ENCODE results near the gene FANCC. TPM values are rescaled to one million over a fixed set of nuclear protein-coding genes. Genes with fewer than 3 reads are reported as not detected.
A peak's percentile ranks its signal among the peaks of the same experiment; 100 is the strongest.

FANCC gene
- total RNA-seq, 1 donor, result 5.4 TPM

- TF ChIP-seq, protein P1, sequence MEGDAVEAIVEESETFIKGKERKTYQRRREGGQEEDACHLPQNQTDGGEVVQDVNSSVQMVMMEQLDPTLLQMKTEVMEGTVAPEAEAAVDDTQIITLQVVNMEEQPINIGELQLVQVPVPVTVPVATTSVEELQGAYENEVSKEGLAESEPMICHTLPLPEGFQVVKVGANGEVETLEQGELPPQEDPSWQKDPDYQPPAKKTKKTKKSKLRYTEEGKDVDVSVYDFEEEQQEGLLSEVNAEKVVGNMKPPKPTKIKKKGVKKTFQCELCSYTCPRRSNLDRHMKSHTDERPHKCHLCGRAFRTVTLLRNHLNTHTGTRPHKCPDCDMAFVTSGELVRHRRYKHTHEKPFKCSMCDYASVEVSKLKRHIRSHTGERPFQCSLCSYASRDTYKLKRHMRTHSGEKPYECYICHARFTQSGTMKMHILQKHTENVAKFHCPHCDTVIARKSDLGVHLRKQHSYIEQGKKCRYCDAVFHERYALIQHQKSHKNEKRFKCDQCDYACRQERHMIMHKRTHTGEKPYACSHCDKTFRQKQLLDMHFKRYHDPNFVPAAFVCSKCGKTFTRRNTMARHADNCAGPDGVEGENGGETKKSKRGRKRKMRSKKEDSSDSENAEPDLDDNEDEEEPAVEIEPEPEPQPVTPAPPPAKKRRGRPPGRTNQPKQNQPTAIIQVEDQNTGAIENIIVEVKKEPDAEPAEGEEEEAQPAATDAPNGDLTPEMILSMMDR (IDR thresholded peaks at IDR 0.05; ENCODE audit: extremely low read depth, low read depth, low read length), result no peak
- DNase-seq (ENCODE audit: insufficient read length, low spot score, missing footprints), result peak; percentile 27
- Histone ChIP-seq H3K4me2 (ENCODE audit: insufficient read depth, low read length) (no peak overlapping the region), H3K36me3 (ENCODE audit: insufficient read depth, low read length) (peaks cover 7% of the 10 kb centered on the region), H2AFZ (ENCODE audit: low read length) (no peak overlapping the region), H3K27me3 (ENCODE audit: insufficient read depth, low read length) (no peaks in the 10 kb centered on the region), H3K79me2 (ENCODE audit: insufficient read depth, low read length) (peaks cover 20% of the 10 kb centered on the region), H4K20me1 (ENCODE audit: insufficient read depth, low read length) (no peaks in the 10 kb centered on the region), H3K4me1 (ENCODE audit: insufficient read depth, low read length) (peaks cover 40% of the 10 kb centered on the region), H3K9me3 (ENCODE audit: low read depth, low read length) (no peaks in the 10 kb centered on the region), H3K27ac (ENCODE audit: low read depth, low read length) (no peak overlapping the region), H3K4me3 (ENCODE audit: insufficient read depth, low read length) (no peak overlapping the region)
These were observed 221.1 kb downstream of the FANCC start for GRCh38 chr9:95096381-95096780.

- no peak overlapping the region for H3K4me3 ChIP-seq (ENCODE audit: insufficient read depth, low read length)
- H3K79me2 ChIP-seq (ENCODE audit: insufficient read depth, low read length), result peaks cover 20% of the 10 kb centered on the region
- H3K9me3 ChIP-seq (ENCODE audit: low read depth, low read length), result no peaks in the 10 kb centered on the region
- no peak overlapping the region for H2AFZ ChIP-seq (ENCODE audit: low read length)
- peaks cover 7% of the 10 kb centered on the region for H3K36me3 ChIP-seq (ENCODE audit: insufficient read depth, low read length)
- DNase-seq (ENCODE audit: insufficient read length, low spot score, missing footprints), result peak; percentile 67
- no peak overlapping the region for H3K27ac ChIP-seq (ENCODE audit: low read depth, low read length)
- H3K4me2 ChIP-seq (ENCODE audit: insufficient read depth, low read length), result no peak overlapping the region
- H3K4me1 ChIP-seq (ENCODE audit: insufficient read depth, low read length), result peaks cover 42% of the 10 kb centered on the region
- H3K27me3 ChIP-seq (ENCODE audit: insufficient read depth, low read length), result no peaks in the 10 kb centered on the region
- TF ChIP-seq, protein P1 (IDR thresholded peaks at IDR 0.05; ENCODE audit: extremely low read depth, low read depth, low read length), result no peak
- no peaks in the 10 kb centered on the region for H4K20me1 ChIP-seq (ENCODE audit: insufficient read depth, low read length)
These were observed 221.7 kb downstream of the FANCC start for GRCh38 chr9:95095641-95096355.

DNA sequence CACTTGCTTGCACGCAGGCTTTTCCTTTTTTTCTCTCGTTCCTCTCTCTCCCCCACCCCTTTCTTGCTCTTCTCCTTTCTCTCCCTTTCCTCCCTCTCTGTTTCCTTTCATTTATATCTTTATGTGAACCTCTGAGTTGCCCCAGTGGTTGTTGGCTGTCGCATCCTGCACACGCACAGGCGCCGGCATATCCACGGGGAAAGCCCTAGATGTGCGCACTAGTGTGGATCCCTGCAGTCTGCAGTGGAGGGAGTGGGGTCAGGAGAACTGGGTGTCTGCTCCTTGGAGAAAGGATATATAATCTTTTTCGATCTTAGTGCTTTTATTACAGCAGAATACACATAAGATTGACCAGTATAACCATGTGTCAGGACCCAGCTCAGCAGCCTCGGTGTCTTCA lies 223.5 kb downstream of the FANCC start:
- Histone ChIP-seq H2AFZ (ENCODE audit: low read length) (no peak overlapping the region), H3K79me2 (ENCODE audit: insufficient read depth, low read length) (peaks cover 27% of the 10 kb centered on the region), H3K4me1 (ENCODE audit: insufficient read depth, low read length) (peaks cover 49% of the 10 kb centered on the region), H3K27me3 (ENCODE audit: insufficient read depth, low read length) (no peaks in the 10 kb centered on the region), H3K9me3 (ENCODE audit: low read depth, low read length) (no peaks in the 10 kb centered on the region), H3K27ac (ENCODE audit: low read depth, low read length) (no peak overlapping the region), H4K20me1 (ENCODE audit: insufficient read depth, low read length) (no peaks in the 10 kb centered on the region), H3K36me3 (ENCODE audit: insufficient read depth, low read length) (peaks cover 20% of the 10 kb centered on the region), H3K4me3 (ENCODE audit: insufficient read depth, low read length) (no peak overlapping the region), H3K4me2 (ENCODE audit: insufficient read depth, low read length) (no peak overlapping the region)
- TF ChIP-seq, protein P1 (IDR thresholded peaks at IDR 0.05; ENCODE audit: extremely low read depth, low read depth, low read length), result no peak
- DNase-seq (ENCODE audit: insufficient read length, low spot score, missing footprints), result no peak

DNA sequence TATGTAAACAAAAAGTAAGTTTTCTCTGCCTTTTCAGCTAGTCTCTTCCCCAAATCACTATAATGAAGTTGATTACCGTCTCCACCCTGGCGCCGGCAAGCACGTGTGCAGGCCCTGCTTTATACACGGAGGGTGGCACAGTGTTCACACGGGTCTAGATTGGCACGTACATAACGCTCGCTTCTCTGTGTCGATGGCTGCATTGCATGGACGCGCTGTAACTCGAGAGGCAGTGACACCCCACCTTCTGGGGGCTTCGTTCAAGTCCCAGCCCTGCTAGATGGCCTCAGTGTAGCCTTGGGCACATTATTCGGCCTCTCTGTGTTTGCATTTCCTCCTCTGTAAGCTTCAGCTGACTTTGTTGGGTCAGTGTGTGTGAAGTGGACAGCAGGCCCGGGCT lies 223.9 kb downstream of the FANCC start:
- Histone ChIP-seq H3K27me3 (ENCODE audit: insufficient read depth, low read length) (no peaks in the 10 kb centered on the region), H3K27ac (ENCODE audit: low read depth, low read length) (peak overlapping the region; percentile 97), H2AFZ (ENCODE audit: low read length) (no peak overlapping the region), H3K4me3 (ENCODE audit: insufficient read depth, low read length) (no peak overlapping the region), H3K9me3 (ENCODE audit: low read depth, low read length) (no peaks in the 10 kb centered on the region), H3K4me2 (ENCODE audit: insufficient read depth, low read length) (no peak overlapping the region), H3K36me3 (ENCODE audit: insufficient read depth, low read length) (peaks cover 24% of the 10 kb centered on the region), H3K4me1 (ENCODE audit: insufficient read depth, low read length) (peaks cover 53% of the 10 kb centered on the region), H3K79me2 (ENCODE audit: insufficient read depth, low read length) (peaks cover 31% of the 10 kb centered on the region), H4K20me1 (ENCODE audit: insufficient read depth, low read length) (no peaks in the 10 kb centered on the region)
- TF ChIP-seq, protein P1 (IDR thresholded peaks at IDR 0.05; ENCODE audit: extremely low read depth, low read depth, low read length), result no peak
- DNase-seq (ENCODE audit: insufficient read length, low spot score, missing footprints), result no peak

All from osteoblast (primary cell).